GM18861 (cell line): ENCODE results near the gene RTP1.
"Not testable (repeated sequence)": the region's sequence is repeated elsewhere in the genome, so short reads cannot be mapped to it uniquely, and the experiment has no call there.

Experiments used
- ATAC-seq: cut with Tn5 transposase; IDR thresholded peaks from one replicate; pipeline ENCODE4 v1.9.1; 2021; ENCODE audit not compliant: unreplicated experiment

The RTP1 gene

DNA sequence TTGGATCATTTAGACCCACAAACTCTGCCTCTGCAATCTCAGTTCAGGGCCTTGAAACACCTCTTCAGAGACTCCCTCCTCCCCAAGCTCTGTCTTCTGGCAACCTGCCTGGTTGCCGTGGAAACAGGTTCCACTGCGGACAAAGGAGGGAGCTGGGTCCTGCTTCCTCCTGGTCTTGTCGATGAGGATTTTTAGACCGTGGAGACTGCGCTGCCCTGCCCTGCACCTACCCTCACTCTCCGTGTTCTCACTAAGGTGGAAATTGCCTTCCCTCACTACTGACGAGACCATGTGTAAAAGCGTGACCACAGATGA lies at the start of gene RTP1:
RTP1 (plus strand) TSS at position 152 of the 315 bp plus-strand sequence; CDS start at position 182, 30 bp downstream.
- no peak for ATAC-seq

DNA sequence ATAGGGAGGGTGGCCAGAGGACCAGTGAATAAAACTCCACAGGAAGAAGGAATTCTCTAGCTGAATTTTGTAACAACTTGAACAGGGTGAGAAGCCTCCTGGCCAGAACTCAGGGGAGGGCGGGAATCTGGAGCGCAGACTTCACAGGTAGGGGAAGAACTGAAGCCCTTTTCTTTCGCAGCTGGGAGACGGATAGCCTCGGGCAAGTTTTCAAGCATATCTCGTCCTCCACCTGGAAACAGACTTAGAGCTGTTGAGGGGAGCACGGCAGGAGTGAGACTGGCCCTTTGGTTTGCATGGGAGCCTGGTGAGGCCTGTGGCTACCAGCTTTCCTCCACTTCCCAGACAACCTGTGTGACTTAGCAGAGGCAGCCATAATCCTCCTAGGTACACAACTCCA lies 47.1 kb upstream of the RTP1 start:
- no peak for ATAC-seq

GRCh38 chr3:187150599-187150998 lies 46.7 kb upstream of the RTP1 start:
- no peak for ATAC-seq

DNA sequence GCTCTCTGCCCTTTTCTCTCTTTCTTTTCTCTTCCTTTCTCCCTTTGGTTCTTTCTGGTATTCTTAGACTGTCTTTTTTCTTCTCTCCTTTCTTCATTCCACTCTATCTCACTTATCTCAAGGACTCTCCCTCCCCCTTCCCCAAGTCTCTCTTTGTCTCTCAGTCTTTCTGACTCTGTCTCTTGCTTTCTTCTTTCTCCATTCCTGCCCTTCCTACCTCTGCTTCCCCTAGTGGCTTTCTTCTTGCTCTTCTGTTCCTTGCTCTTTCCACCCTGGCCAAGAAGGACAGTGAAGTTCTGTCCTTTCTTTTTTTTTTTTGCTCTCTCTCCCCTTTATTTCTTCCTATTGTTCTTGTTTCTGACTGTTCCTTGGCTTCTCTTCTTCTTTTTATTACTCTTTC lies 35.7 kb upstream of the RTP1 start:
- ATAC-seq, result no peak

- ATAC-seq, result no peak
Measured at GRCh38 chr3:187162265-187162953, 34.9 kb upstream of the RTP1 start.

DNA sequence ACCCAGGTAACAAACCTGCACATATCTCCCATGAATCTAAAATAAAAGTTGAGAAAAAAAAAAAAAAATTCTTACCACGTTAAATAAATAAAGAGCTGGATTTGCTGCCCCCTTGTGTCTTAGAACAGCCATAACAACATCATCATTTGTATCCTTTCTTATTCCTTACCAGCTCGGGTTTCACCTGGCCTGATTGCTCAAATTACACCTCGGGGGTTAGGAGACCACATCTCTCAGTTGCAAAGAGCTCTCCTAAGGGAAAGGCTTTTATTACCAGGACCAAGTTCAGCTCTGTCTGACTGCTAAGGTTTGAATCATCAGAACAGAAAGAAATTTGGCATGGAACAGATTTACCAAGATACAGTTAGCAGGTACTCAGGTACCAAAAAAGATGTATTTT lies 32.1 kb upstream of the RTP1 start:
- no peak for ATAC-seq

- no peak for ATAC-seq
Measured at GRCh38 chr3:187166750-187167149, 30.5 kb upstream of the RTP1 start.

- no peak for ATAC-seq
Measured at GRCh38 chr3:187167777-187168176, 29.5 kb upstream of the RTP1 start.

- ATAC-seq, result no peak
Measured at GRCh38 chr3:187169231-187169960, 27.9 kb upstream of the RTP1 start.

DNA sequence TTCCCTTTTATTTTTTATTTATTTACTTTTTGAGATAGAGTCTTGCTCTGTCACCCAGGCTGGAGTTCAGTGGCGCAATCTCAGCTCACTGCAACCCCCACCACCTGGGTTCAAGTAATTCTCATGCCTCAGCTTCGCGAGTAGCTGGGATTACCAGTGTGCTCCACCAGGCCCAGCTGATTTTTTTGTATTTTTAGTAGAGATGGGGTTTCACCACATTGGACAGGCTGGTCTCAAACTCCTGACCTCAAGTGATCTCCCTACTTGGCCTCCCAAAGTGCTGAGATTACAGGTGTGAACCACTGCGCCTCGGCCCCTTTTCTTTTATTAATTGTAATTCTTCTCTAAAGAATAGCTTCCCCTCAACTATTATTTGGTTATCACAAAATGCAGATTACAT lies 26.4 kb upstream of the RTP1 start:
- not testable (repeated sequence) for ATAC-seq

- ATAC-seq, result no peak
Measured at GRCh38 chr3:187172929-187173328, 24.4 kb upstream of the RTP1 start.

DNA sequence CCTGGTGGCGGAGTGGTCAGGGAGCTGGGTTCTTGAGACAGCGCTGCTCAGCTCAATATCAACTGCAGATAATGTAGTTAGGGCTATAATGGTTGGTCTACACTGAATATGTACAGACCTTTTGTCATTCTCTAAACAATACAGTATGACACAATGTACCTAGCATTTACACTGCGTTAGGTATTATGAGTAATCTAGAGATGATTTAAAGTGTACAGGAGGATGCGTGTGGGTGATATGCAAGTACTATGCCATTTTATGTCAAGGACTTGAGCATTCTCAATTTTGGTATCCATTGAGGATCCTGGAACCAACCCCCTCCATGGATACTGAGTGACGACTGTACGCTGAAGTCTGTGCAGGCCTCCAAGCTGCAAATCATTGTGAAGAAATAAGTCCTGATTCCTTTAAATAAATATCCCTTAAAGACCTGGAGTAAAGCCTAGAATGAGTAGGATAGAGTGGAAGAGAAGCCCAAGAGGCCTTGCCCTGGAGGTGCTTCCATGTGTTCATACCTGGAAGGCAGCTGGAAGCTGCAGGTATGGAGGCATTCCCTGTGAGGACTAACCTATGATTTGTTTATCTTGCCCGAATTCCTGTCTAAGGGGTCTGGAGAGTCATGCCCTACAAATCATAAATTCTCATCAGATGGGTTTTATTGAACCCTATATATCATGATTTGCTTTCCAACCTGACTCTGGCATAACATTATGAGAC lies 15.7 kb upstream of the RTP1 start:
- no peak for ATAC-seq

DNA sequence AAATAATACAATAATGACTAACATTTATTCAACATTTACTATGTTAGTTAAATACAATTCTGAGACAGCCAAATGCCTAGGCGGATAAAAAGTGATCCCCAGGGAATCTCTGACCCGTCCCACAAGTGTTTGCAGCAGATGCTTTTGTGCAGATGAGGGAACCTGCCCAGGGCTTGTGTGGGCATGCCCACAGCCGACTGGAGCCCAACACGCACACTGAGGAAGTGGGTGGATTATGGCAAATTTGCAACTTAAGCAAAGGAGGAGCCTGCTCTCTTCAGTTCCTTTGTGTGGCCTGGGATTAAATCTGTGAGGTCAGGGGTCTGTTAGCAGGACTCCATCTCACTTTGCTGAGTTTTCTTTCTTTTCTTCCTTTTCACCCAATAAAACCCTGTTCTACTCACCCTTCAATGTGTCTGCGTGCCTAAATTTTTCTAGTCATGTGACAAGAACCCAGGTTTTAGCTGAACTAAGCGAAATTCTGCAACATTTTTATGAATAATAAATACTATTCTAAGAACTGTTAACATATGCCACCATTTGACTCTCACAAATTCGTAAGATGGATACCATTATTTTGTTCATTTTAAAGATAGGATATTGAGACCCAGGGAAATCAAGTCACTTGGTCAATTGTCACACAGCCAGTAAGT lies 13.9 kb upstream of the RTP1 start:
- peak; percentile 64 for ATAC-seq

DNA sequence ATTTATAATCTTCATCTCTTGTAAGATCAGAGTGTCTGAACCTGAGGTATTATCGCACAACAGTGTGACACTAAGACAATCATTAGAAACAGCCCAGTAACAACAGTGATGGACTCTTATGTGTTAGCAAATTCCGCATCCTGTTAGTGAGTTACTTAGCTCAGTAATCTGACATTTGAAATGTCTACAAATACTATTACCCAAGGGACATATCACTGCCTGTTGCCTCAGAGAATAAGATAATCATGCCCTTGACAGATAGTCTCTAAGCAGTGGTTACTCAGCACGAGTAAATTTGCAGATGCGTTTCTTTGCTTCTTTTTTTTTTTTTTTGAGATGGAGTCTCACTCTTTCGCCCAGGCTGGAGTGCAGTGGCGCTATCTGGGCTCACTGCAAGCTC lies 13.4 kb upstream of the RTP1 start:
- no peak for ATAC-seq

DNA sequence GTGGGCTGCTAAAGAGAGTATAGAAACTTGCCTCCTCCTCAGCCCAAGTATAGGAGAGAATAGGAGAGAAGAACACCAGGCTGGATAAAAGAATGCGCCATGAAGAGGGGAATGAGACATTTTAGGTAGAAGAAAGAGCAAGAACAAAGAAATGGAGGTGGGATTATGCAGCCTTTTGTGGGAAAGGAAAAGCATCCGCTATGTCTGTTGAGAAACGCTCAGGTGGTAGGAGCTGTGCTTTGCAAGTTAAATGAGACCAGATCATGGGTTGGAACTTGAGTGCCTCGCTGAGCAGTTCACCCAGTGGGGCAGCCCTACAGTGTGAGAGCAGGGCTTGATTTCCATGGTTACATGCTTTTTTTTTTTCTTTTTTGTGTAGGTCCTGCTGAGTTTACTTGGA lies 11.5 kb upstream of the RTP1 start:
- no peak for ATAC-seq

DNA sequence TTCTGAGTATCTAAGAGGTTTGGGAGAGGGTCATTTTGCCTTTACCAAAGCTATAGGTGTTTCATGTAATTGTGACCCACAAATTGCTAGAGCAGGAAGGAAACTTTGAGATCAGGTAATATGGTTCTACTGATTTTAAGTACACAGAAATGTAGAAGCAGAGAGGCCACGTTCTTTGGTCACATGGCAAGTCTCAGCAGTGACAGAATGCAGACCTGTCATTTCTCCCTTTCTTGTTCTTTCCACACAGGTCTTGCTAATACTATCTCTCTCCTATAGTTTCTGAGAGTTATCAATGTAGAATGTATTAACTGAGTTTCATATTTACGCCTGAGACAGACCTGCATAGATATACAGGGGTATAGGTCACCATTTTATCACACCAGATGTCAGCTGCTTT lies 10.9 kb upstream of the RTP1 start:
- ATAC-seq, result no peak

GRCh38 chr3:187186801-187187421 lies 10.4 kb upstream of the RTP1 start:
- ATAC-seq, result no peak

DNA sequence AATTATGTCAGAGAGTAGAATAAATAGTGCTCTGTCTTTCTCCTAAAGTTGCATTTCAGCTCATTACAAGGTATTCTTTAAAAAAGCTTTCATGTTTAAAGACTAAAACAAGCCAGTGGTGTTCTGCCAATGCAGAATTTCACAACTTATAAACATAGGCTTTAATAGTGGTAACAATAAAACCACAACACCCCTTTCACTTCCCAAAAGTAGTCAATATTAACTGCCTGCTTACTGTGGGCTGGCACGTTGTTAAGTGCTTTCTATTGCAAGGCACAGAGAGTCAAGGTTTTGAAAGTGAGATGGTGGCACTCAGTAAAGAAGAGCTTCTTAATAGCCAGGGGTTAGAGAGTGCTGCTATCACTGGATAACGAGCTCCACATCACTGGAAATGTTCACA lies 8.4 kb upstream of the RTP1 start:
- ATAC-seq, result no peak

DNA sequence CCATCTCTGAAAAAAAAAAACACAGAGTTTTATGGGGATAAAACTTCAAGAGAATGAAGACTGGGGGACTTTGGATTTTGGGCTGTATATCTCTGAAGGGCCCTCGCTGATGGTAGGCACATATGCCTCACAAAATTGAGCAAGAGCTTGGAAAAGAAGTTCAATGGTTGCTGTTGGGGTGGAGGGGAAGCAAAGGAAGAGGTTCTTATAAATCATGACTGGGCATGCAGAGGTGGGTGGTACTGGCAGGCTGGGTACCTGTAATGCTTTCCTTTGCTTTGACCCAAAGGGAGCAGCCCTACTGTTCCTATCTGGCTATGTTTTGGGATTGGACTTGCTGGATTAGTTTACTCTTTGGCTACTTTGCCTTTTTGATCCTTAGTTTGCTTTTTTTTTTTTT lies 6.0 kb upstream of the RTP1 start:
- no peak for ATAC-seq

DNA sequence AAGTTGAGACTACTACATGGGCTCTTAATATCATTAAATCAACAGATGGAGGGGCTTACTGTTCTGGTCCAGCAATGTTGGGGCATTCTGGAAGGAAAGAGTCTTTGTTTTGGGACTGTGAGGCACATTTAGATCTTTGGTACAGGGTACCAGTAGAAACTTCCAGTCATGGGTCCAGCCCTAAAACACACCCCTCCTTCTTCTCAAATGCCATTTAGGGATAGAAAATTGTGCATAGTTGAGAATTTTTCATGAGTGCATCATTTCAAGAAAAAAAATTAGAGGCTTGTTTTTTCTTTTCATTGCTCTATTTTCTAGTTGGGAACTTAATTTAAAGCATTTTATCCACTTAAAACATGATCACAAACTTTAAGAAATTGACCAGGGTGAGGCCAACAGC lies 4.1 kb upstream of the RTP1 start:
- ATAC-seq, result no peak

GRCh38 chr3:187196573-187197334 lies 532 bp upstream of the RTP1 start:
- no peak for ATAC-seq
